GM18520 (cell line): ENCODE measurements around the gene MASP1.
A peak's percentile ranks its signal among the peaks of the same experiment; 100 is the strongest.

ENCODE experiments used
- ATAC-seq: cut with Tn5 transposase; IDR thresholded peaks from one replicate; pipeline ENCODE4 v1.9.1; 2021; ENCODE audit not compliant: unreplicated experiment

The MASP1 gene, protein sequence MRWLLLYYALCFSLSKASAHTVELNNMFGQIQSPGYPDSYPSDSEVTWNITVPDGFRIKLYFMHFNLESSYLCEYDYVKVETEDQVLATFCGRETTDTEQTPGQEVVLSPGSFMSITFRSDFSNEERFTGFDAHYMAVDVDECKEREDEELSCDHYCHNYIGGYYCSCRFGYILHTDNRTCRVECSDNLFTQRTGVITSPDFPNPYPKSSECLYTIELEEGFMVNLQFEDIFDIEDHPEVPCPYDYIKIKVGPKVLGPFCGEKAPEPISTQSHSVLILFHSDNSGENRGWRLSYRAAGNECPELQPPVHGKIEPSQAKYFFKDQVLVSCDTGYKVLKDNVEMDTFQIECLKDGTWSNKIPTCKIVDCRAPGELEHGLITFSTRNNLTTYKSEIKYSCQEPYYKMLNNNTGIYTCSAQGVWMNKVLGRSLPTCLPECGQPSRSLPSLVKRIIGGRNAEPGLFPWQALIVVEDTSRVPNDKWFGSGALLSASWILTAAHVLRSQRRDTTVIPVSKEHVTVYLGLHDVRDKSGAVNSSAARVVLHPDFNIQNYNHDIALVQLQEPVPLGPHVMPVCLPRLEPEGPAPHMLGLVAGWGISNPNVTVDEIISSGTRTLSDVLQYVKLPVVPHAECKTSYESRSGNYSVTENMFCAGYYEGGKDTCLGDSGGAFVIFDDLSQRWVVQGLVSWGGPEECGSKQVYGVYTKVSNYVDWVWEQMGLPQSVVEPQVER

GRCh38 chr3:187291512-187292132, at the start of gene MASP1:
MASP1 (minus strand) TSS chr3:187291737; CDS start chr3:187291632, 105 bp downstream.
- no peak for ATAC-seq

DNA sequence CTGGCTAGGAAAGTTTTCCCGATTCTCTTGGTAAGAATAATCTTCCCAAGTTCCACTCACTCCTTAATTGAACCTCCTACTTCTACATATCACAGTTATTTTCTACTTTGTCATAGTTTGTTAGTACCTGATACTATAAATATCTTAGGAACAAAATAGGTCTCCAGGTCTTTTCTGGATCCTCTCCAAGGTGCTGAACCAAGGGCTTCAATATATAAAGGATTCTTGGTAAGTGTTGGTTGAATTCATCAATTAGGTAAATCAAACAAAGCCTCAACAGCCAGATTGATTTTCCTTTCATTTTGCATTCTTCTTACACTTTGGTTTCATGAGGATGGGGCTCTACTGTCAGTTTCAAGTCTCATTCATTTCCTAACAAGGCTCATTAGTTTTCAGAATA, 49.0 kb upstream of the MASP1 start:
- no peak for ATAC-seq

DNA sequence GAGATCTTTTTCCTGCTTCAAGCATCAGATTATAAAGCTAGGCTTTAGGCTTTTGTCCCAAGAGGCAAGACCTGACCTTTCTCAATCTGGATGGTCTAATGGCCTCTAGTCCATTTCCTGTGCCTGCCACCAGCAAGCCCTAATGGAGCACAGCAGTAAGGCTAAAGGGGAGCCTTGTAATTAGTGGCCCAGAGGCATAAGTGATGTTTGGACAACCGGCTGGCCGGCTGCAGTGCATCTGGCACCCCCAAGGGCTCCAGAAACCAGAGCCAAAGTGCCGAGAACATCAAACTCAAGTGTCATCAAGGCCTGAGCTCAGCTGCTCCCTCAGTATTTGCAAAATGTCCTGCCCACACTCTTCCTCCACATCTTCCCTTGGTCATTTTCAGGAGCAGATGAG, 44.8 kb upstream of the MASP1 start:
- no peak for ATAC-seq

- ATAC-seq: no peak
Measured at GRCh38 chr3:187334904-187335303, 43.4 kb upstream of the MASP1 start.

DNA sequence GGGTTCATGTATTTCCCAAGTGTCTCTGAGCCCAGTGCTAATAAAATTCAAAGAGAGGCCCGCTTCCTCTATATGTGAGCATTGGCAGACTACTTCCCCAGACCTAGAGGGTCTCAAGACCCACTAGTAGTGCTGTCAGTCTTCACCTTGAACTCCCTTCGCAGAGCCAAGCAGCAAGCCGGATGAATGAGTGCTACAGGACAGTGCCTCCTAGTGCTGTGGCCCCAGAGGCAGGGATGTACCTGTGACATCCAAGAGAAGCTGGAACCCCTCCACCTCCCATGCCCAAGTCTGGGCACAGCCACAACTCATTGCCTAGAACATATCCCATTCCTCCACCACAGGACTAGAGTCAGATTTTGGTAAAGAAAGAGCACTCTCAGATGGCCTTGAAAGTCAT, 37.2 kb upstream of the MASP1 start:
- ATAC-seq: no peak

DNA sequence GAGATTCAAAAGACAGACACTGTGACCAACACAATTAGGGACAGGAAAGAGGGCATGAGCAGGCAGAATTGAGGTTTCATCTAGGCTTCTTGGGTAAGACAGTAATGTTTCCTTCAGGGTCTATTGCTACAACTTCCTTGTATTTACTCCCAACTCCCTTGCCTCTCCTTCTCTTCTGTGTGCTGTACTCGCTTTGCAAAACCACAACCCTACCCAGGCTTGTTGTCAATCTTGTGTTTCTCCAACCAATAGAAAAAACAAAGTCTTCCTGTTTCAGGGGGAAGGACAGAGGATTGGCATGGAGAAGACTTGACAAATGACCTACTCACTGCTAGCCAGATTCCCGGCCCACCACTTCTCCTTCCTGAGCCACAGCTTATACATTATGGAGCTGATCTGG, 36.3 kb upstream of the MASP1 start:
- ATAC-seq: no peak

GRCh38 chr3:187325632-187326031, 34.1 kb upstream of the MASP1 start:
- no peak for ATAC-seq

GRCh38 chr3:187323091-187323490, 31.6 kb upstream of the MASP1 start:
- no peak for ATAC-seq

- no peak for ATAC-seq
Measured at GRCh38 chr3:187322291-187322690, 30.8 kb upstream of the MASP1 start.

GRCh38 chr3:187321766-187322165, 30.2 kb upstream of the MASP1 start:
- no peak for ATAC-seq

- peak; percentile 58 for ATAC-seq
Measured at GRCh38 chr3:187319699-187320302, 28.3 kb upstream of the MASP1 start.

DNA sequence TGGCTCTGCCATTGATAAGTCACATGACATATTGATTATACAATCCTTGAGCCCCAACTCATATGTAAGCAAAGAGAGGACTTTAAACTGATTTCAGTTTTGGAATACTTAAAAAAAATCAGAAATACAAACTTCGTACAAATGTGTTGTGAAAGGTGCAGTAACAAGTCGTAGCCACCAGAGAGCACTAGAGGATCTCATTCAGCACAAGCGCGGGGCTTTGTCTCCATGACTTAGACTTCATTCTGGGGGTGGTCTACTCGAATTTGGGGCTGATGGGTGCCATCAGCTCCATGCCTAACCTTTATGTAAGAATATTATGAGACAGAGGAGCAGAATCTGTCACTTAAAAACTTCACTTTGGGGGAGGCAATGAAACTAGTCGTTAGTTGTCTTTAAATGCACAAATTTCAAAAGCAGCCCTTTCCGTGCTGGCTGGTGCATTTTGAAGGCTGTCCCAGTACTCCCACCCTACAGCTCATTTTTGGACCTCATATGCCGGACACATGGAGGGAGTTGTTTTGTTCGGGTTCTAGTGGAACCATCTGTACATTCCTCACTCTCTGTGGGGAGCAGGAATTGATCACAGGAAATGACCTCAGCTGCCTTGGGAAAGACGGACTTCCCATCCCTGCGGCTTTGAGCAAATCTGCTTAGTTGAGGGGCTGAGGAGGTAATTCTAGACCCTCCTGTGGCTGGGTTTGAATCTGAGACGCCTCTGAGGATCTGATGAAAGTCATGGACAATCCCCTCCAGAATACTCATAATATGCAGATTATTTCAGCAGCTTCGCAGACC, 27.5 kb upstream of the MASP1 start:
- ATAC-seq: no peak

- no peak for ATAC-seq
Measured at GRCh38 chr3:187315872-187316271, 24.3 kb upstream of the MASP1 start.

DNA sequence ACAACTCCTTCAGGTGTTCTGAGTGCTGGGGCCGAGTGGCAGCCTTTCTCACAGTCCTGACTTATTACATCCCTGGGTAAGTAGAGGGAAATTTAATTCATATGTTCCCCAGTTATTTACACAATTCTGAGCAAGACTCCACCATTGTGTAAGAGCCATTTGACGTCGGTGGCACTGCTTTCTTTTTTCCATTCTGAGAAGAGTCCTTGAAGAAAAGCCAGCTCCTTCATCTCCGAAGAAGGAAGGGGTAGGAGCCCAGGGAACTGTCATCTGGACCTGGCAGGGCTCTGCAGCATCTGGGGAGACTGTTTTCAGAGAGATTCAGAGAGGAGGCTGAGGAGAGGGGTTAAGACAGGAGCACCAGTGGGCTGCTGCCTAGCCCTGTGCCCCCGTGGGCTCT, 22.6 kb upstream of the MASP1 start:
- ATAC-seq: no peak

GRCh38 chr3:187310954-187311470, 19.5 kb upstream of the MASP1 start:
- ATAC-seq: no peak

- ATAC-seq: no peak
Measured at GRCh38 chr3:187310226-187310625, 18.7 kb upstream of the MASP1 start.

DNA sequence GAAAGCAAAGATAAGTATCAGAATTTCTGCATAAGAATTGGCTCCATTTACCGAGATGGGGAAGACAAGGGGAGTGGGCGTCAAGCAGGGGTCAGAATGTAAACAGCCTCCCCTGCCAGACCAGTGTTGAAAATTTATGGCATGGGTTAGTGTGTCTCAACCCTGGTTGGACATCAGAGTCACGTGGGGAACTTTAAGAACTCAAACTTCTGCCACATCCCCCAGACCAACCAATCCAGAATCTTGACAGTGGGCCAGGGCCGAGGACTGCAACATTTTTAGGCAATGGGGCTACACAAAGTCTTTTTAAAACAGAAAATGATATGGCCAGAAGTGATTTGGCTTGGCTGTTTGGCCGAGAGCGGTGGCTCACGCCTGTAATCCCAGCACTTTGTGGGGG, 14.3 kb upstream of the MASP1 start:
- ATAC-seq: no peak

DNA sequence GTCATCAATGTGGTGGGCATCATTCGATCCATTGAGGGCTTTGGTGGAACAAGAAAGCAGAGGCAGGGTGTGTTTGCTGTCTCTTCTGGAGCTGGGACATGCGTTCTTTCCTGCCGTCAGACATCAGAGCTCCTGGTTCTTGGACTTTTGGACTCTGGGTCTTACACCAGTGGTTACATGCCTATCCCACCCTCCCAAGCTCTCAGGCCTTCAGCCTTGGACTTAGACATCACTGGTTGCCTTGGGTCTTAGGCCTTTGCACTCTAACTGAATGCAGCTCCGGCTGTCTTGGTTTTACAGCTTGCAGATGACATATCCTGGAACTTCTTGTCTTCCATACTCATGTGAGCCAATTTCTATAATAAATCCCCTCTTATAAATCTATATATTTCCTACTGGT, 8.1 kb upstream of the MASP1 start:
- no peak for ATAC-seq

DNA sequence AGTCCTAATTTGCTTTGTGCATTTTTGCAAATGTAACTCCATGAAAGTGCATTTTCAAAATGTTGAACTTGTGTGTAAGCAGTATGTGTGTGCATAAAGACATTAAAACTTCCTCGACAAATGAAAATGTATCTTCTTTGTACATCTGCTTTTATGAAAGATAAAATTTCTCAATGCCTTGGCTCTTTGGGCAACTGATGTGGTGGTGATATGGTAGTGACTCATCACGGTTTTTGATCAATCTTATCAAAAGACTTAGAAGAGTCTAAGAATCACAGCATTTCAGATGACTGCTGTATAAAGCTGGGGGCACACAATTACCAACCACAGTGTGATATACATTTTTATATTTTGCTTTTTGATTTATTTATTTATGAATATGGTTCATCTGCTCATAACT, 5.4 kb upstream of the MASP1 start:
- ATAC-seq: no peak

- ATAC-seq: no peak
Measured at GRCh38 chr3:187296058-187296457, 4.5 kb upstream of the MASP1 start.
